ENCODE data around the gene ATP8B3. TPM values are rescaled to one million over a fixed set of nuclear protein-coding genes. Genes with fewer than 3 reads are reported as not detected.

Gene ATP8B3
- total RNA-seq, 1 donor from 2014 or later = 0.69 TPM

DNA sequence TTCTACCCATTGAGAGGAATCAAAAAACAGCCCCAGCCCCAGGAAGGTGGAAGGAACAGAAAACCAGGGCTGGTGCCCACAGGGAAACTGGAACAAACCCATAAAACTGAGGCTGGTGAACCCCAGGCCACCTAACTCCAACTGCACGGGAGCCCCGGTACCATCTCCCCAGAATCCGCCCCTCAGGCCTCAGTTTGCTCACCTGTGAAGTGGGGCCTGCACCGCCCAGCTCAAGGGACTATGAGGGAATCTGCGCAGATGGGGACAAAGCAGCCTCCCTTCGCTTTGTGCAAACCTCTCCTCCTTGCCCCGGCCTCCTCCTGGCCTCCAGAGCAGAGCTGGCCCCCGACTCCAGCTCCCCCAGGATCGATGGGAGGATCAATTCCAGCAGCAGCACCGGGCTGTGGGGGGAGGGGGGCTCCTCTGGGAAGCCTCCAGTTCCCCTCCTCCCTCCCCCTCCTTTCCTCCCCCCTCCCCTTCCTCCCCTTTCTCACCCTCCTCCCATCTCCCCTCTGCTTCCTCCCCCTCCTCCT is 67.9 kb downstream of the ATP8B3 start:
- Mint-ChIP-seq H3K9me3 (ENCODE audit: unreplicated experiment) (no peaks in the 10 kb centered on the region), H3K4me3 (ENCODE audit: unreplicated experiment) (no peak overlapping the region), H3K27me3 (ENCODE audit: unreplicated experiment) (peaks cover 14% of the 10 kb centered on the region), H3K4me1 (ENCODE audit: unreplicated experiment) (no peaks in the 10 kb centered on the region), H3K27ac (ENCODE audit: unreplicated experiment) (no peak overlapping the region), H3K36me3 (ENCODE audit: low read depth, unreplicated experiment) (no peaks in the 10 kb centered on the region)
- no peak for DNase-seq (ENCODE audit: low spot score)
- TF ChIP-seq CTCF (IDR thresholded peaks at IDR 0.05; ENCODE audit: unreplicated experiment) = no peak

DNA sequence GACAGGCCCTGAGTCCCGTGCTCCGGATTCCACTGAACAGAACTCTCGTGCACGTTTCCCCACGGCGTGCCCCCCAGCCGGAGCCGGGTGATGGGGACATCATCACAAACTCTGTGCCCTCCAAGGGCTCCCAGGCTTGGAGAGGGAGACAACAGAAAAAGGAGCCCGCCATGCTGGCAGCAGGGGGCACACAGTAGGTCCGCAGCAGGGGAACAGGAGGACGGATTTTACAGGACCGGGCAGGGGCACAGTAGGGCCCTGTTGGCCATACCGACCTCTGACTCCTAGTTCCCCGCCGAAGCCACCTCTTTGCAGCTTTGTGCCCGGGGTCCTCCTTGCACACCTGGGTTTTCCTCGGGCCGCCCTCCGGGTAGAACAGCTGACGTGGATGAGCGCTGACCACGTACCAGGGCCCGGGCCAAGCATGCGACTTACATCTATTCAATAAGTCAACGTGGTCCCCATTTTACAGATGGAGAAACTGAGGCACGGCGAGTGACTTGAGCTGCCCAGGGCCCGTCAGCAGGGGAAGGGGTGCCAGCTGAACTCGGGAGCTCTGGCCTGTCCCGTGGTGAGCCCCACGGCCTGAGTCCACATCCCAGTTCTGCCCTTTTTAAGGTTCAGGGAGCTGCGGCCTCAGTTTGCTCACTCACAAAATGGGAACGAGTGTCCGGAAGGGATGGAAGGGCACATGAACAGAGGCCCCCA is 68.9 kb downstream of the ATP8B3 start:
- Mint-ChIP-seq H3K4me3 (ENCODE audit: unreplicated experiment) (no peak overlapping the region), H3K4me1 (ENCODE audit: unreplicated experiment) (no peaks in the 10 kb centered on the region), H3K36me3 (ENCODE audit: low read depth, unreplicated experiment) (no peaks in the 10 kb centered on the region), H3K27ac (ENCODE audit: unreplicated experiment) (no peak overlapping the region), H3K27me3 (ENCODE audit: unreplicated experiment) (peaks cover 16% of the 10 kb centered on the region), H3K9me3 (ENCODE audit: unreplicated experiment) (no peaks in the 10 kb centered on the region)
- no peak for DNase-seq (ENCODE audit: low spot score)
- no peak for TF ChIP-seq CTCF (IDR thresholded peaks at IDR 0.05; ENCODE audit: unreplicated experiment)

DNA sequence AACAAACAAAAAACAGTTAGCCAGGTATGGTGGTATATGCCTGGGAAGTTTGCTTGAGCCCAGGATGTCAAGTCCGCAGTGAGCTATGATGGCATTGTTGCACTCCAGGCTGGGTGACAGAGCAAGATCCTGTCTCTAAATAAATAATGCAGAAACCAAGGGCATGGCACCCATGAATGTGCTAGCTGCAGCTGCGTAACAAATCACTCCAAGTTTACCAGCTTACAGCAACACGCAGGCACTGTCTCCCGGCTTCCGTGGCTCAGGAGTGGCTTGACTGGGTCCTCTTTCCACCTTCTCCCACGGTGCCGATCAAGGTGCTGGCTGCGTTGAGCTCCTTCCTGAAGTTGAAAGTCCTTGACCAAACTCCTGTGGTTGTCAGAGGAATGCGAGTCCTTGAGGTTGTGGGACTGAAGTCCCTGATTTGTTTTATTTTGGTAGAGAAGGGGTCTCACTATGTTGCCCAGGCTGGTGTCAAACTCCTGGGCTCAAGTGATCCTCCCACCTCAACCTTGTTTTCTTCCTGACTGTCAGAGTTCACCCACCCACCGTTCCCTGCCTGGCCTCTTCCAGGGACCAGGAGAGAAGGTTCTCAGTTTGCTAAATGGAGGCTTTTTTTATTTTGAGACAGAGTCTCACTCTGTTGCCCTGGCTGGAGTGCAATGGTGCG is 72.0 kb downstream of the ATP8B3 start:
- DNase-seq (ENCODE audit: low spot score) = no peak
- no peaks in the 10 kb centered on the region for H3K36me3 Mint-ChIP-seq (ENCODE audit: low read depth, unreplicated experiment)
- H3K4me1 Mint-ChIP-seq (ENCODE audit: unreplicated experiment) = no peaks in the 10 kb centered on the region
- H3K27ac Mint-ChIP-seq (ENCODE audit: unreplicated experiment) = no peak overlapping the region
- TF ChIP-seq CTCF (IDR thresholded peaks at IDR 0.05; ENCODE audit: unreplicated experiment) = no peak
- no peak overlapping the region for H3K4me3 Mint-ChIP-seq (ENCODE audit: unreplicated experiment)
- H3K9me3 Mint-ChIP-seq (ENCODE audit: unreplicated experiment) = no peaks in the 10 kb centered on the region
- peaks cover 12% of the 10 kb centered on the region for H3K27me3 Mint-ChIP-seq (ENCODE audit: unreplicated experiment)

DNA sequence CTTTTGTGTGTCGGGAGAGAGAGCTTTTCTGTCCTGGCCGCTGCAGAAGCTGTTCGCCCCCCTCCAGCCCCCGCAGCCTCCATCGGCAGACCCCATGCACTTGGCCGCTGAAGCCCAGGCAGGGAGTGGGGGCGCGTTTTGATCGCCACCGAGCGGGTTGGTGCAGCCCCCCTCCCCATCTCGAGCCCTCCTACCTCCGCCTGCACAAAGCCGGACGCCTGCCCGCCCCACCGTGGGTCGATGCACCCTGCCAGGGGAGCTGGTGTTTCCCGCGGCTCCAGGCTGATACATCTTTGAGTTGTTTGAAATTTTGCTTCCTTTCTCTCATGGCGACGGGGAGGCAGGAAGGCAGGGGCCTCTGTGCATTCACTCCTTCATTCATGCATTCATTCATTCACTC is 75.1 kb downstream of the ATP8B3 start:
- no peak for TF ChIP-seq CTCF (IDR thresholded peaks at IDR 0.05; ENCODE audit: unreplicated experiment)
- no peak overlapping the region for H3K27ac Mint-ChIP-seq (ENCODE audit: unreplicated experiment)
- H3K27me3 Mint-ChIP-seq (ENCODE audit: unreplicated experiment) = peaks cover 9% of the 10 kb centered on the region

DNA sequence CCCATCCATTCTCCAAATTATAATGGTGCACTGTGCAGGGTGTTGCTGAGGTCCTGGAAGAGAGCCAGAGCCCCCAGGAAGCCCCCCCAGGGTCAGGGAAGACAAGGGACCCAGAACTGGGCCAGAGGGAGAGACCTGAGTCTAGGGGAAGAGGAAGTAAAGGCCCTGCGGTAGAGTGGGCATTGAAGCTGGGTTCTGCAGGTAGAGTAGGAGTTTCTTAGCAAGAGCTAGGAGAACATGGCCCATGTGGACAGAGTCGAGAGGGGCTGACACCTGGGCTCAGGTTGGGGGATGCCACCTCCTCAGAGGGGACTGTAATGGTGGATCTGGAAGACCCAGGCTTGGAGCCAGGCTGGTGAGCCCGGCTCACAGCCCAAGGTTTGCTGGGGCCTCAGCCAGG is 75.8 kb downstream of the ATP8B3 start:
- Mint-ChIP-seq H3K9me3 (ENCODE audit: unreplicated experiment) (no peaks in the 10 kb centered on the region), H3K27me3 (ENCODE audit: unreplicated experiment) (peaks cover 6% of the 10 kb centered on the region), H3K36me3 (ENCODE audit: low read depth, unreplicated experiment) (no peaks in the 10 kb centered on the region)

More for the DNA sequence above, 75.1 kb downstream of the ATP8B3 start:
- no peaks in the 10 kb centered on the region for H3K36me3 Mint-ChIP-seq (ENCODE audit: low read depth, unreplicated experiment)
- no peak for DNase-seq (ENCODE audit: low spot score)
- no peaks in the 10 kb centered on the region for H3K4me1 Mint-ChIP-seq (ENCODE audit: unreplicated experiment)
- H3K4me3 Mint-ChIP-seq (ENCODE audit: unreplicated experiment) = no peak overlapping the region
- no peaks in the 10 kb centered on the region for H3K9me3 Mint-ChIP-seq (ENCODE audit: unreplicated experiment)

More for the DNA sequence above, 75.8 kb downstream of the ATP8B3 start:
- H3K4me3 Mint-ChIP-seq (ENCODE audit: unreplicated experiment) = no peak overlapping the region
- TF ChIP-seq CTCF (IDR thresholded peaks at IDR 0.05; ENCODE audit: unreplicated experiment) = no peak
- H3K4me1 Mint-ChIP-seq (ENCODE audit: unreplicated experiment) = no peaks in the 10 kb centered on the region
- no peak overlapping the region for H3K27ac Mint-ChIP-seq (ENCODE audit: unreplicated experiment)
- no peak for DNase-seq (ENCODE audit: low spot score)
